Esophagus muscularis mucosa (tissue), 4 donors: ENCODE data around the gene TEAD3.

Source experiments
- CTCF ChIP-seq, 3 experiments: fragments of 200-600 bp in 2 of 3; fragments of 450-650 bp in 1 of 3; sonication (generic) in 2 of 3; IDR thresholded peaks; one replicate each; pipeline ENCODE4 v1.5.1; 2017 to 2019; ENCODE audit warnings: antibody characterized with exemption in 3 of 3, mild to moderate bottlenecking in 2 of 3, moderate library complexity in 1 of 3
- EP300 ChIP-seq: sonication (generic); formaldehyde crosslinking; IDR thresholded peaks from one replicate; pipeline ENCODE4 v1.6.1; 2017; ENCODE audit warnings: antibody characterized with exemption
- POLR2A ChIP-seq: fragments of 450-650 bp; IDR thresholded peaks from one replicate; pipeline ENCODE4 v1.6.1; 2017; ENCODE audit warnings: antibody characterized with exemption, moderate library complexity, mild to moderate bottlenecking, low read depth
- POLR2AphosphoS5 ChIP-seq, 2 donors: sonication (generic); formaldehyde crosslinking; IDR thresholded peaks; one replicate each; pipeline ENCODE4 v1.6.1; 2017; ENCODE audit warnings: antibody characterized with exemption in 2 of 2

- TF ChIP-seq POLR2AphosphoS5 (IDR thresholded peaks at IDR 0.05) (no peak), CTCF (IDR thresholded peaks at IDR 0.05) (no peak), POLR2A (no peak), EP300 (no peak)
Measured at GRCh38 chr6:35480176-35480575, 16.7 kb downstream of the TEAD3 start.
